A673 (cell line): ENCODE data around the gene LCE4A.
"Not testable (repeated sequence)": the region's sequence is repeated elsewhere in the genome, so short reads cannot be mapped to it uniquely, and the experiment has no call there.

Source experiments
- EZH2 ChIP-seq: fragments of 200-600 bp; sonication (generic); IDR thresholded peaks from 2 replicates; pipeline ENCODE4 v1.6.1; 2017; ENCODE audit warnings: borderline replicate concordance, low read depth, mild to moderate bottlenecking, mixed read lengths, antibody characterized with exemption, low read length; ENCODE audit not compliant: poor library complexity, severe bottlenecking
- TF ChIP-seq, protein P1 (sequence below): fragments of 300-800, 200-600 bp; sonication (generic); conservative IDR thresholded peaks from 2 replicates; pipeline ENCODE4 v1.5.1; 2017; ENCODE audit warnings: low read depth, mild to moderate bottlenecking, antibody characterized with exemption, low read length, moderate library complexity, mixed read lengths

DNA sequence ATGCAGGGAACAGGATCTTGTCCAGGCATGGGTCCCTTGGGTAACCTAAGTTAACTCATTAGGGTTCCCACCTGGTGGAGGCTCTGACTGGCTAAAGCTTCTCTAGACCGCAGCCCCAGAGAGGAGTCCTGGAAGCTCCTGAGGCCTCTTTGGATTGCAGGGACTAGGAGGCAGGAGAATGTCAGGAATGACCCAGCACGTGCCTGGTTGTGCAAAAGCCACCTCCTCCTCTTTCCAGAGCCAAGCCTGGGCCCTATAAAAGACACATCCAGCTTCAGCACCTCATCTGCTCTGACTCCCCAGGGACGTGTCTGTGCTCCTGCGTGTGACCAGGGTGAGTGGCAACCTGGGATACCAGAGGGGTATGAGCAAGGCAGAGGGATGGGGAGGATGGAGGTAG, 22.1 kb upstream of the LCE4A start, which contains the start of gene LCE2B:
- not testable (repeated sequence) for TF ChIP-seq EZH2
- TF ChIP-seq, protein P1, sequence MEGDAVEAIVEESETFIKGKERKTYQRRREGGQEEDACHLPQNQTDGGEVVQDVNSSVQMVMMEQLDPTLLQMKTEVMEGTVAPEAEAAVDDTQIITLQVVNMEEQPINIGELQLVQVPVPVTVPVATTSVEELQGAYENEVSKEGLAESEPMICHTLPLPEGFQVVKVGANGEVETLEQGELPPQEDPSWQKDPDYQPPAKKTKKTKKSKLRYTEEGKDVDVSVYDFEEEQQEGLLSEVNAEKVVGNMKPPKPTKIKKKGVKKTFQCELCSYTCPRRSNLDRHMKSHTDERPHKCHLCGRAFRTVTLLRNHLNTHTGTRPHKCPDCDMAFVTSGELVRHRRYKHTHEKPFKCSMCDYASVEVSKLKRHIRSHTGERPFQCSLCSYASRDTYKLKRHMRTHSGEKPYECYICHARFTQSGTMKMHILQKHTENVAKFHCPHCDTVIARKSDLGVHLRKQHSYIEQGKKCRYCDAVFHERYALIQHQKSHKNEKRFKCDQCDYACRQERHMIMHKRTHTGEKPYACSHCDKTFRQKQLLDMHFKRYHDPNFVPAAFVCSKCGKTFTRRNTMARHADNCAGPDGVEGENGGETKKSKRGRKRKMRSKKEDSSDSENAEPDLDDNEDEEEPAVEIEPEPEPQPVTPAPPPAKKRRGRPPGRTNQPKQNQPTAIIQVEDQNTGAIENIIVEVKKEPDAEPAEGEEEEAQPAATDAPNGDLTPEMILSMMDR, result not testable (repeated sequence)
